CD4-positive, alpha-beta T cell treated with Interleukin-17A for 4 hours (primary cell): ENCODE data around the gene MYORG.
"Not testable (repeated sequence)": the region's sequence is repeated elsewhere in the genome, so short reads cannot be mapped to it uniquely, and the experiment has no call there.

Experiments used
- DNase-seq: peaks from one replicate; pipeline ENCODE4 v3.0.0-alpha.2; 2020; ENCODE audit warnings: mixed read lengths

Gene MYORG

GRCh38 chr9:34368796-34369195, 7.9 kb downstream of the MYORG start:
- not testable (repeated sequence) for DNase-seq

- DNase-seq = not testable (repeated sequence)
Measured at GRCh38 chr9:34367751-34368410, 8.8 kb downstream of the MYORG start.

GRCh38 chr9:34366365-34366764, 10.3 kb downstream of the MYORG start:
- no peak for DNase-seq

- DNase-seq = no peak
Measured at GRCh38 chr9:34365282-34365681, 11.4 kb downstream of the MYORG start.

DNA sequence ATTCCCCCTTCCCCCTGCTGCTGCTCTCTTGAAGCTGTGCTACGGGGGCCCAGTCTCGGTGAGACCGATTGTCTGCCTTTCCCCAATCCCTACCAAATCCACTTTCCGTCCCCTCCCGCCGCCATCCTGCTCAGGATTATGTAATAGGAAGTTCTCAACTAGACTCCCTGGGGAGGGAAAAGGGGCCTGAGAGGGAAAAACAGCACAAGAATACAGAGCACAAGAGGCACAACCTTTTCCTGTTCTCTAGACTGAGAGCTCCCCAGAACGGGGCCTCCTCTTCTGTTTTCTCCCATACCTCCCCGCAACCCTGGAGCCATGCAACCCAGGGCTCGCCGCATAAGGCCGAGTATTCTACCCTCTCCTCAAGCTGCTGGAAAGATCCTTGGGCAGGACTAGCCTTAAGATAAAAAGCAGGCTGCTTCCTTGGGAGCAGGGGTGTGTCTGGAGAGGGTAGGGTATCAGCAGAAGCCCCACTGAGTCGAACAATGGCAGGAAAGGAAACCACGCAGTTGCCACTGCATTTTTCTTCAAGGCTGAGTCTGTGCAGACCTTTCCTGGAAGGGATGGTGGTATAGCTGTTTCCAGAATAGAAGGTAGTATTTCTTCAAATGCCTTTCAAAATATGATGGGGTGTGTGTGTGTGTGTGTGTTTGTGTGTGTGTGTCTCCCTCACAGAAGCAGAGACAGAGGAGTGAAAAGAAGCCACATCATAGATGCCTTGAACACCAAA, 12.9 kb downstream of the MYORG start:
- DNase-seq = no peak

DNA sequence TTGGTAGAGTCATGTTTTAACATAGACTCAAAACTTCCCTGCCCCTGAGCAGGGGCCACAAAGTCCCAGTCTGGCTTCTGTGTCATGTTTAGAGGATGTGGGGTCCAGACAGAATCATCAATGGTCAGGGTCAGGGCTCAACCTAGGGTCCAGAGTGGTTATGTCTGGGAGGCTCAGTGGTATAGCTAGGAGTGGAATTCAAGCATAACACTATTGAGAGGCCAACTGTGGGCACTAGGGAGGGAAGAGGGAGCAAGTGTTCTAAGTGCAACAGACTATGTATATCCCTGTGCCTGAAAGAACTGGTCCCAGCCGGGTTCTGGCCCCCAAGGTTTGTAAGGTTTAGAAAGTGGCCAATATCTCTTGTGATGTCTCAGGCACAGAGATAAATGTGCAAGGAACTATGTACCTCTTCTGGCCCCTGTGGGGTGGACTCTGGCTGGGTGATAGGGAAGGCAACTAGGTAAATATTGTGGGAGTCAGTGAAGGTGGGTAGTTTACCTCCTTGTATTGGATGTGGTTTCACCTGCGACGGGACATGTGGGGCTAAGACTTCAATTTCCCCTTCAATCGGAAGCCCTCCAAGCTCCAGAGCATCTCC, 14.0 kb downstream of the MYORG start:
- DNase-seq = no peak

DNA sequence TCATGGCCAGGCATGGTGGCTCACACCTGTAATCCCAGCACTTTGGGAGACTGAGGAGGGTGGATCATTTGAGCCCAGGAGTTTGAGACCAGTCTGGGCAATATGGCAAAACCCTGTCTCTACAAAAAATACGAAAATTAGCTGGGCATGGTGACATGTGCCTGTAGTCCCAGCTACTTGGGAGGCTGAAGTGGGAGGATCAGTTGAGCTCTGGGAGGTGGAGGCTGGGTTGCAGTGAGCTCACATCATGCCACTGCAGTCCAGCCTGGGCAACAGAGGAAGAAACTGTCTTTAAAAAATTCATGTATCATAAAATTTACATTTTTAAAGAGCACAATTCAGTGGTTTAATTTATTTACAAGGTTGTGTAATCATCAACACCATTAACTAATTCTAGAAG, 23.7 kb downstream of the MYORG start:
- DNase-seq = not testable (repeated sequence)

DNA sequence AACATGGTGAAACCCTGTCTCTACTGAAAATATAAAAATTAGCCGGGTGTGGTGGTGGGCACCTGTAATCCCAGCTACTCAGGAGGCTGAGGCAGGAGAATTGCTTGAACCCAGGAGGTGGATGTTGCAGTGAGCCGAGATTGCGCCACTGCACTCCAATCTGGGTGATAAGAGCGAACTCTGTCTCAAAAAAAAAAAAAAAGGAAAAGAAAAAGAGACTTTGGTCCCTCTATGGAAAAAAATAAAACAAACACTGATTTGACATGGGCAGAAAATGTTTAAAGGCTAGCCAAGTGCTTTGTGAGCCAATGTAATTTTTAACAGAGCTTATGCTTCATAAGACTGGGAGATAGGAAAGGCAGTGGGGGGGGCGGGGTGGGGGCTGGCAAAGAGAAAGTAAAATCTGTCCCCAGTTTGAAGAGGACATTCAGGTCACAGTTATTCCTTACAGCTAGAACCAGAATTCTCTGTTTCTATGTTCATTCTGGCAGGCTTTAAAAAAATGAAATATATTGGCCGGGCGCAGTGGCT, 24.5 kb downstream of the MYORG start:
- DNase-seq = not testable (repeated sequence)

DNA sequence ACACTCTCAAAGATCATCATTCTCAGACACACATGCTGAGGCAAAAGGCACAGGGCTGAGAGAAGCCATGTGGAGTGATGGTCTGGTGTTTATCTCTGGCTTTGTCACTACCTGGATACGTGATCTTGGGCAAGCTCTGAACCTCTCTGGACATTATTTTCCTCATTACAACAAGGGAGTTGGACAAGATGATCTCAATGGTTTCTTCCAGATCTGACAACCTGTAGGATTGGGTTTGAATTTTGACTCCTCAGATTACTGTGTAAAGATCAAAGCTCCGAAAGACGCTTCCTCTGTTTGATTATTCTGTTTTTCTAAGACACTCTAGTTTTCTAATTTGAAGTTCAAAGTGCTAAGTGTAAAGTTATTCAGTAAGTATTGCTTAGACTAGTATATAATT, 27.4 kb downstream of the MYORG start:
- no peak for DNase-seq

GRCh38 chr9:34347800-34348158, 28.9 kb downstream of the MYORG start:
- no peak for DNase-seq

- no peak for DNase-seq
Measured at GRCh38 chr9:34346873-34347799, 29.6 kb downstream of the MYORG start.

DNA sequence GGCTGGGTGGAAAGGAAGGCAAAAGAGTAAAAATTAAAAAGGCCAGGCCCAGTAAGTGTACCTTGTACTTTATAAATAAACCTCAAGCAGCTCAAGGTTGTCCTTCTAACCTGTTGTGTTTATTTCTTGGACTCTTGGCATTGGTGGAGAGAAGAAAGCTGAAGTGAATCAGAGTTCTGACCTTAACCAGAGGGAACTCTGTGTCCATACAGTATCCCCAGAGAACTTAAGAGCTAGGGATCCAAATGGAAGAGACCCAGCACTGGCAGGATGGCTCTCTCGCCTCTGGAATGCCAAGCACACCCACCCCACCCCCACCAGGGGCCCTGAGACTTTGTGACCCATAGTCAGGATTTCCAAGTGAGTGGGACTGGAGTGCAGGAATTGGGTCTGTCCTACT, 33.1 kb downstream of the MYORG start:
- no peak for DNase-seq

DNA sequence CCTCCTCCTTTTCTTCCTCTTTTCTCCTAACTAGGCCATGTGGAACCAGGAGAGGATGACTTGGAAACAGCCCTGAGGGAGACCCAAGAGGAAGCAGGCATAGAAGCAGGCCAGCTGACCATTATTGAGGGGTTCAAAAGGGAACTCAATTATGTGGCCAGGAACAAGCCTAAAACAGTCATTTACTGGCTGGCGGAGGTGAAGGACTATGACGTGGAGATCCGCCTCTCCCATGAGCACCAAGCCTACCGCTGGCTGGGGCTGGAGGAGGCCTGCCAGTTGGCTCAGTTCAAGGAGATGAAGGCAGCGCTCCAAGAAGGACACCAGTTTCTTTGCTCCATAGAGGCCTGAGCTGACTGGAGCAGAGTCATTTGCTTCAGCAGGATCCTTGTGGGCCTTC, 33.6 kb downstream of the MYORG start:
- DNase-seq = no peak

- DNase-seq = no peak
Measured at GRCh38 chr9:34341659-34342295, 34.9 kb downstream of the MYORG start.

DNA sequence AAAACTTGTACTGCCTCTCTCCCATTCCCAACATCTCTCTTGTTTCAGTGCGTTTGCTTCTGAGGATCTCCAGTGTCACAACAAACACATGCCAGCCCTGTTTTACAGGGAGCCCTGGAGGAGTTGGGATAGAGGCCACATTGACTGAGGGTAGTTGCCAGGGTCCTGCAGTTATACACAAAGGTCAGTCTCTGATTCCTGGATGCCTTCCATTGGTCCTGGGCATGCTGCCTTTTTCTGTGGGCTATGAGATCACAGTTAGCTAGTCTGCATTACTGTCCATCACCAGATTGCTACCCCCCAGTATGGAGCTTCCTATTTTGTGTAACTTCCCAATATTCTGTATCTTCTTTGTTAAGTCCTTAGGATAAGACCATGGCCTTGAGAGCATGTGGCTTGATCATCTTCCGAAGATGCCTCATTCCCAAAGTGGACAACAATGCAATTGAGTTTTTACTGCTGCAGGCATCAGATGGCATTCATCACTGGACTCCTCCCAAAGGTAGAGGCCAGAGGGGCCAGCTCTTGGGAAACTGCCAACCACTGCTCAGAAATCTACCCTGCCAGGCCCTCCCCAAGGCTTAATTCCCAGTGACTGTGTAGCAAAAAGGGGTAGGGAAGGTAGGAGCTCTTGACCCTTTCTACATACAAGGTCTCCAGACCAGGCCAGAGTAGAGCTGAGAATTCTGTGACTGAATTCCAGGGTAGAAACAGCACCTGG, 37.9 kb downstream of the MYORG start:
- no peak for DNase-seq

- DNase-seq = not testable (repeated sequence)
Measured at GRCh38 chr9:34338079-34338478, 38.6 kb downstream of the MYORG start.

- no peak for DNase-seq
Measured at GRCh38 chr9:34337403-34337802, 39.3 kb downstream of the MYORG start.

DNA sequence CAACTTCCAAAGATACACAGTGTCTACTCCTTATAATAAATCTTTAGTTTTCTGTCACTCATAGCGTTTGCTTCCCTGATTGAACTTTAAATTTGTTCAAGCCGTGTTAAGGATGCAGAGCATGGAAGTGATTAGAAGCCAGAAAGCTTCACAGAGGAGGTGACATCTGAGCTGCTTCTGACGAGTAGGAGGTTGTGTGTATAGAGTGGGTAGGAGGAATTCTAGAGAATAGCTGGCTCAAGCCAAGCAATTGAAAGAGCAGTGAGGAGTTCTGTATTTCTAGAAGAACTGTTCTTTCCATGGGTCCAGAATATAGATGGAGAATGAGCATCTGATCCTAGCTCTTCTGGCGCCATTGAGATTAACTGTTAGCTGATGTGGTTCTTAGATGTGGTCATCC, 41.3 kb downstream of the MYORG start:
- DNase-seq = no peak

DNA sequence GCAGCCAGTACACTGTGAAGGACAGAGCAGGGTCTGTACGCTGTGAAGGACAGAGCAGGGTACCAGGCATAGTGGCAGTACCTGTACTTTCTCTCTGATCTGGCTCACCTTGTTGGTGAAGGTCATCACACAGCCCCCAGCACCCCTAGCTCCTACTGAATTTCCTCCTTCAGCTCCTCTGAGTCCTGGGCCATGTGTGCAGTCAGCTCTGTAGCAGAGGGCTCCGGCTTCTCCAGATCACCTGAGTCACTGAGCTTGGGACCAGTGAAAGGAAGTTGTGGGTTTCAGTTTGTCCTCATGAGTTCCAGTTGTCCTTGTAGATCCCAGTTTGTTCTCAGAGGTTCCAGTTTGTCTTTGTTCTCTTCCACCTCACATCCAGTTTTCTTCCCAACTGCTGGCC, 41.8 kb downstream of the MYORG start:
- DNase-seq = no peak

- no peak for DNase-seq
Measured at GRCh38 chr9:34334337-34334824, 42.3 kb downstream of the MYORG start.

DNA sequence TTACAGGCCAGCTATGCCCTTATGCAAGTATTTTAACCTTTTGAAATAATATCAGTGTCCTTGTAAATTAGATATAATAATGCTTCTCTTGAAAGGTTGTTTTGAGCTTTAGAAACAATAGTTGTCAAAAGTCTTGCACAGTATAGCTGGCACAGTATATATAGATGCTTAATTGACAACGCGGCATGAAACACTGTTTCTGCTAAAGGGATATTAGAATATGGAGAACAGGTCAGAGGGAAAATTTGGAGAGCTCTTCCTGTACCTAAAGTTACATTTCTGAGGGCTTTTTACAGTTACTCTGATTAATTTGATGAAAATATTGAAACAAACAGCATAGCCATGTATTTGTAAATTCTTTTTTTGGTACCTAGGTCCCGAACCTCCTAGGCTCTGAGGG, 42.9 kb downstream of the MYORG start:
- no peak for DNase-seq
